ENCODE results near the gene PSMB4.
"Not testable (repeated sequence)": the region's sequence is repeated elsewhere in the genome, so short reads cannot be mapped to it uniquely, and the experiment has no call there.

PSMB4 gene

GRCh38 chr1:151390221-151391078, 8.9 kb upstream of the PSMB4 start:
- DNase-seq: not testable (repeated sequence)

GRCh38 chr1:151391079-151391563, 8.3 kb upstream of the PSMB4 start:
- no peak for DNase-seq

- DNase-seq: no peak
Observed at GRCh38 chr1:151393583-151393982, 5.8 kb upstream of the PSMB4 start.

GRCh38 chr1:151396265-151396664, 3.1 kb upstream of the PSMB4 start:
- not testable (repeated sequence) for DNase-seq

GRCh38 chr1:151401125-151401788, 1.9 kb downstream of the PSMB4 start:
- DNase-seq: no peak

- DNase-seq: no peak
Observed at GRCh38 chr1:151401860-151402259, 2.5 kb downstream of the PSMB4 start.

GRCh38 chr1:151402764-151403163, 3.4 kb downstream of the PSMB4 start:
- DNase-seq: no peak

GRCh38 chr1:151403612-151404011, 4.2 kb downstream of the PSMB4 start:
- no peak for DNase-seq

- no peak for DNase-seq
Observed at GRCh38 chr1:151405187-151405951, 6.0 kb downstream of the PSMB4 start.

GRCh38 chr1:151406176-151406575, 6.8 kb downstream of the PSMB4 start:
- DNase-seq: no peak

- DNase-seq: no peak
Observed at GRCh38 chr1:151407304-151407703, 7.9 kb downstream of the PSMB4 start.

- DNase-seq: no peak
Observed at GRCh38 chr1:151408891-151409290, 9.5 kb downstream of the PSMB4 start.

- DNase-seq: no peak
Observed at GRCh38 chr1:151411884-151412283, 12.5 kb downstream of the PSMB4 start.

GRCh38 chr1:151416231-151416630, 16.9 kb downstream of the PSMB4 start:
- no peak for DNase-seq

- no peak for DNase-seq
Observed at GRCh38 chr1:151418081-151418480, 18.7 kb downstream of the PSMB4 start.

GRCh38 chr1:151419819-151420218, 20.4 kb downstream of the PSMB4 start:
- DNase-seq: no peak

GRCh38 chr1:151425103-151425502, 25.7 kb downstream of the PSMB4 start:
- no peak for DNase-seq

- no peak for DNase-seq
Observed at GRCh38 chr1:151428068-151428467, 28.7 kb downstream of the PSMB4 start.

GRCh38 chr1:151433827-151434226, 34.5 kb downstream of the PSMB4 start:
- not testable (repeated sequence) for DNase-seq

- DNase-seq: no peak
Observed at GRCh38 chr1:151435174-151435573, 35.8 kb downstream of the PSMB4 start.

- DNase-seq: no peak
Observed at GRCh38 chr1:151436985-151437384, 37.6 kb downstream of the PSMB4 start.

- not testable (repeated sequence) for DNase-seq
Observed at GRCh38 chr1:151437396-151437795, 38.0 kb downstream of the PSMB4 start.

Data from NCI-H1694 (cell line).